HUES48 (cell line): ENCODE measurements around the gene LPCAT1.
"Not testable (repeated sequence)": the region's sequence is repeated elsewhere in the genome, so short reads cannot be mapped to it uniquely, and the experiment has no call there.

ENCODE experiments used
- H3K27ac ChIP-seq: one replicate; pipeline ENCODE4 v1.7.0; 2013; ENCODE audit warnings: low read depth, low read length, inconsistent platforms
- H3K27me3 ChIP-seq: 2 replicates; pipeline ENCODE4 v1.6.1; 2013; ENCODE audit warnings: mild to moderate bottlenecking, low read length; ENCODE audit not compliant: control insufficient read depth, insufficient read depth
- H3K36me3 ChIP-seq: 2 replicates; pipeline ENCODE4 v1.6.1; 2013; ENCODE audit warnings: low read length; ENCODE audit not compliant: control insufficient read depth, insufficient read depth
- H3K4me1 ChIP-seq: 2 replicates; pipeline ENCODE4 v1.6.1; 2013; ENCODE audit warnings: mild to moderate bottlenecking, low read length; ENCODE audit not compliant: control insufficient read depth, insufficient read depth
- H3K4me3 ChIP-seq: 2 replicates; pipeline ENCODE4 v1.5.1; 2013; ENCODE audit warnings: mild to moderate bottlenecking, low read depth, low read length
- H3K9ac ChIP-seq: 2 replicates; pipeline ENCODE4 v1.6.1; 2013; ENCODE audit warnings: mild to moderate bottlenecking, low read depth, low read length, moderate library complexity
- H3K9me3 ChIP-seq: 2 replicates; pipeline ENCODE4 v1.6.1; 2013; ENCODE audit warnings: low read length; ENCODE audit not compliant: control insufficient read depth, insufficient read depth

LPCAT1 gene

GRCh38 chr5:1465117-1465516, 58.6 kb downstream of the LPCAT1 start:
- Histone ChIP-seq H3K27ac (no peak overlapping the region), H3K36me3 (peaks cover 95% of the 10 kb centered on the region), H3K4me1 (no peaks in the 10 kb centered on the region)

GRCh38 chr5:1464511-1464910, 59.2 kb downstream of the LPCAT1 start:
- Histone ChIP-seq H3K27me3 (no peaks in the 10 kb centered on the region), H3K9me3 (0 out of 2 replicates have a peak, but pooled peaks cover 10% of the 10 kb centered on the region), H3K27ac (no peak overlapping the region), H3K4me1 (no peaks in the 10 kb centered on the region), H3K36me3 (peaks cover 95% of the 10 kb centered on the region), H3K9ac (no peak overlapping the region), H3K4me3 (no peak overlapping the region)

More at GRCh38 chr5:1465117-1465516, 58.6 kb downstream of the LPCAT1 start:
- Histone ChIP-seq H3K27me3 (no peaks in the 10 kb centered on the region), H3K9me3 (0 out of 2 replicates have a peak, but pooled peaks cover 7% of the 10 kb centered on the region), H3K9ac (no peak overlapping the region), H3K4me3 (no peak overlapping the region)

- no peak overlapping the region for H3K27ac ChIP-seq
- no peak overlapping the region for H3K4me3 ChIP-seq
- H3K4me1 ChIP-seq = no peaks in the 10 kb centered on the region
- H3K36me3 ChIP-seq = peaks cover 96% of the 10 kb centered on the region
- H3K9ac ChIP-seq = no peak overlapping the region
- 0 out of 2 replicates have a peak, but pooled peaks cover 13% of the 10 kb centered on the region for H3K9me3 ChIP-seq
- no peaks in the 10 kb centered on the region for H3K27me3 ChIP-seq
These were observed 59.7 kb downstream of the LPCAT1 start for GRCh38 chr5:1464096-1464446.

- H3K9me3 ChIP-seq = peaks cover 14% of the 10 kb centered on the region
- H3K27ac ChIP-seq = no peak overlapping the region
- H3K27me3 ChIP-seq = no peaks in the 10 kb centered on the region
- H3K4me1 ChIP-seq = no peaks in the 10 kb centered on the region
- H3K36me3 ChIP-seq = peaks cover 92% of the 10 kb centered on the region
- H3K9ac ChIP-seq = no peak overlapping the region
- H3K4me3 ChIP-seq = no peak overlapping the region
These were observed 60.2 kb downstream of the LPCAT1 start for GRCh38 chr5:1463326-1464095.

- Histone ChIP-seq H3K36me3 (peaks cover 83% of the 10 kb centered on the region), H3K27me3 (no peaks in the 10 kb centered on the region)
These were observed 61.4 kb downstream of the LPCAT1 start for GRCh38 chr5:1462358-1462757.

GRCh38 chr5:1461396-1461795, 62.4 kb downstream of the LPCAT1 start:
- Histone ChIP-seq H3K27ac (no peak overlapping the region), H3K4me1 (no peaks in the 10 kb centered on the region), H3K4me3 (no peak overlapping the region), H3K9ac (no peak overlapping the region), H3K36me3 (peaks cover 73% of the 10 kb centered on the region), H3K9me3 (peaks cover 36% of the 10 kb centered on the region), H3K27me3 (no peaks in the 10 kb centered on the region)

More at GRCh38 chr5:1462358-1462757, 61.4 kb downstream of the LPCAT1 start:
- Histone ChIP-seq H3K4me1 (no peaks in the 10 kb centered on the region), H3K4me3 (no peak overlapping the region), H3K9me3 (peaks cover 26% of the 10 kb centered on the region), H3K27ac (no peak overlapping the region), H3K9ac (no peak overlapping the region)

- H3K27me3 ChIP-seq = no peaks in the 10 kb centered on the region
- H3K9me3 ChIP-seq = peaks cover 38% of the 10 kb centered on the region
- H3K4me1 ChIP-seq = no peaks in the 10 kb centered on the region
- H3K4me3 ChIP-seq = no peak overlapping the region
- H3K27ac ChIP-seq = no peak overlapping the region
- peaks cover 61% of the 10 kb centered on the region for H3K36me3 ChIP-seq
- H3K9ac ChIP-seq = no peak overlapping the region
These were observed 63.6 kb downstream of the LPCAT1 start for GRCh38 chr5:1460054-1460682.

- H3K9me3 ChIP-seq = peaks cover 38% of the 10 kb centered on the region
- not testable (repeated sequence) for H3K27me3 ChIP-seq, H3K27ac ChIP-seq, H3K4me1 ChIP-seq, H3K9ac ChIP-seq, H3K4me3 ChIP-seq
- H3K36me3 ChIP-seq = peaks cover 53% of the 10 kb centered on the region
These were observed 64.3 kb downstream of the LPCAT1 start for GRCh38 chr5:1459435-1459834.

- H3K9me3 ChIP-seq = peaks cover 38% of the 10 kb centered on the region
- not testable (repeated sequence) for H3K27ac ChIP-seq
These were observed 67.5 kb downstream of the LPCAT1 start for GRCh38 chr5:1456110-1456881.

GRCh38 chr5:1453613-1454012, 70.1 kb downstream of the LPCAT1 start:
- Histone ChIP-seq H3K27me3 (peaks cover 10% of the 10 kb centered on the region), H3K36me3 (peaks cover 3% of the 10 kb centered on the region; the same call in 1 of the 2 replicates), H3K4me3 (no peak overlapping the region), H3K9ac (no peak overlapping the region), H3K9me3 (peaks cover 31% of the 10 kb centered on the region), H3K4me1 (no peaks in the 10 kb centered on the region), H3K27ac (no peak overlapping the region)

More at GRCh38 chr5:1456110-1456881, 67.5 kb downstream of the LPCAT1 start:
- H3K27me3 ChIP-seq, H3K4me1 ChIP-seq, H3K9ac ChIP-seq: not testable (repeated sequence)
- Histone ChIP-seq H3K36me3 (peaks cover 22% of the 10 kb centered on the region), H3K4me3 (peak overlapping the region; percentile 28)
